ENCODE data around the gene MSRB3.
"Not testable (repeated sequence)": the region's sequence is repeated elsewhere in the genome, so short reads cannot be mapped to it uniquely, and the experiment has no call there.

- not testable (repeated sequence) for TF ChIP-seq CTCF, POLR2A (IDR thresholded peaks at IDR 0.05)
Observed at GRCh38 chr12:65483891-65484516, 205.5 kb downstream of the MSRB3 start.

Data from thyroid gland (tissue), 4 donors.